HepG2 (cell line): Measurements from ENCODE around the gene RAPGEF5. TPM values are rescaled to one million over a fixed set of nuclear protein-coding genes. Genes with fewer than 3 reads are reported as not detected.

ENCODE experiments used
- ATAC-seq: fragments of 200-7000 bp; cut with Tn5 transposase; 3 replicates; pipeline ENCODE4 v1.9.1; 2020; ENCODE audit warnings: mild to moderate bottlenecking, moderate library complexity
- BruUV-seq: library from RNA; stranded (reverse); fragments of 400-500 nt; replicated peaks from 2 replicates; lab custom pipeline; 2021; lab: Mats Ljungman, UMichigan
- CTCF ChIA-PET: fragments of 300-600 bp; formaldehyde crosslinking; extraction: SDS; loops from one replicate; lab custom pipeline; 2021; ENCODE audit warnings: low total read pairs, inconsistent platforms, low intra/inter-chr PET ratio; lab: Yijun Ruan, JAX
- POLR2A ChIA-PET: fragments of 350-600 bp; sonication (Branson Sonifier 250); formaldehyde crosslinking; loops from one replicate; lab custom pipeline; 2020; ENCODE audit warnings: antibody characterized with exemption, inconsistent platforms; lab: Yijun Ruan, JAX
- DNase-seq: peaks from one replicate; pipeline ENCODE4 v3.0.0-alpha.2; 2015; ENCODE audit warnings: low spot score
- FAIRE-seq: peaks from 3 replicates; lab custom pipeline; 2011; peaks lifted over from hg19 to GRCh38; lab: Jason Lieb, UNC
- H2AFZ ChIP-seq: one replicate; pipeline ENCODE4 v1.6.1; 2011; ENCODE audit warnings: low read length, inconsistent platforms
- H3K27ac ChIP-seq: fragments of 300-600 bp; 3 replicates; pipeline ENCODE4 v1.8.0; 2011; ENCODE audit warnings: mixed run types, mild to moderate bottlenecking, mixed read lengths, low read length, inconsistent platforms; ENCODE audit not compliant: insufficient read depth; ENCODE audit errors: extremely low read length
- H3K27me3 ChIP-seq, 2 experiments: fragments of 200-600 bp in 1 of 2; 2 replicates in 1 of 2; 3 replicates in 1 of 2; pipeline versions ENCODE4 v1.6.0 to v1.8.0; 2011; ENCODE audit warnings: low read length in 2 of 2, mild to moderate bottlenecking in 2 of 2, moderate library complexity in 2 of 2, inconsistent platforms in 1 of 2; ENCODE audit not compliant: insufficient read depth in 2 of 2, control insufficient read depth in 1 of 2
- H3K36me3 ChIP-seq, 2 experiments: fragments of 200-600 bp in 1 of 2; replicated peaks in 1 of 2; 2 replicates in 1 of 2; 3 replicates in 1 of 2; pipeline versions ENCODE4 v1.5.1 to v1.8.0; 2011; ENCODE audit warnings: low read length in 2 of 2, inconsistent platforms in 1 of 2; ENCODE audit not compliant: insufficient read depth in 2 of 2, control insufficient read depth in 1 of 2
- H3K4me1 ChIP-seq: 2 replicates; pipeline ENCODE4 v1.5.1; 2012; ENCODE audit warnings: low read length, inconsistent platforms; ENCODE audit not compliant: insufficient read depth
- H3K4me2 ChIP-seq: 2 replicates; pipeline ENCODE4 v1.6.0; 2011; ENCODE audit warnings: low read depth, low read length, inconsistent platforms
- H3K4me3 ChIP-seq, 3 experiments: fragments of 200-600 bp in 1 of 3; sonication (generic), shearing (Covaris generic) in 1 of 3; replicated peaks in 1 of 3; 2 replicates each; pipeline ENCODE4 v1.5.1; 2011 to 2016; ENCODE audit warnings: low read length in 3 of 3, inconsistent platforms in 2 of 3, low read depth in 2 of 3, mild to moderate bottlenecking in 2 of 3, control low read depth in 1 of 3, mixed read lengths in 1 of 3; ENCODE audit not compliant: insufficient read depth in 1 of 3
- H3K79me2 ChIP-seq: one replicate; pipeline ENCODE4 v1.6.1; 2011; ENCODE audit warnings: low read length, inconsistent platforms; ENCODE audit not compliant: insufficient read depth
- H3K9ac ChIP-seq: 2 replicates; pipeline ENCODE4 v1.6.0; 2011; ENCODE audit warnings: mild to moderate bottlenecking, low read depth, low read length, inconsistent platforms; ENCODE audit not compliant: insufficient read depth
- H3K9me3 ChIP-seq: 2 replicates; pipeline ENCODE4 v1.5.1; 2012; ENCODE audit warnings: mild to moderate bottlenecking, low read length
- H4K20me1 ChIP-seq: 2 replicates; pipeline ENCODE4 v1.6.0; 2011; ENCODE audit warnings: inconsistent platforms, mild to moderate bottlenecking, low read length, moderate library complexity; ENCODE audit not compliant: insufficient read depth
- ATF7 ChIP-seq, 2 experiments: fragments of 450-650 bp in 1 of 2; sonication (generic) in 1 of 2; formaldehyde crosslinking in 1 of 2; IDR thresholded peaks; 2 replicates each; pipeline versions ENCODE4 v1.4.0 to v1.6.1; 2016 to 2020; ENCODE audit warnings: antibody characterized with exemption in 1 of 2, mild to moderate bottlenecking in 1 of 2, missing genetic modification reagents in 1 of 2
- CEBPB ChIP-seq: IDR thresholded peaks from 2 replicates; pipeline ENCODE4 v1.6.1; 2011; ENCODE audit warnings: low read depth, low read length, improper control_type of control experiment, borderline replicate concordance
- CEBPG ChIP-seq: IDR thresholded peaks from 2 replicates; pipeline ENCODE4 v1.6.1; 2016
- HMG20A ChIP-seq: IDR thresholded peaks from 2 replicates; pipeline ENCODE4 v1.6.1; 2016; ENCODE audit warnings: borderline replicate concordance
- KLF16 ChIP-seq, 2 experiments: sonication (generic) in 1 of 2; formaldehyde crosslinking in 1 of 2; IDR thresholded peaks; 2 replicates each; pipeline versions ENCODE4 v1.6.1 to v1.8.0; 2016 to 2023; ENCODE audit warnings: missing genetic modification reagents in 2 of 2, missing compliant biosample characterization in 1 of 2
- NAIF1 ChIP-seq: sonication (generic); formaldehyde crosslinking; IDR thresholded peaks from 2 replicates; pipeline ENCODE4 v1.5.0; 2020; ENCODE audit warnings: mild to moderate bottlenecking, missing genetic modification reagents, borderline replicate concordance
- NBN ChIP-seq: fragments of 450-650 bp; conservative IDR thresholded peaks from 2 replicates; pipeline ENCODE4 v1.6.1; 2017
- NR2F6 ChIP-seq, 2 experiments: IDR thresholded peaks; 2 replicates each; pipeline ENCODE4 v1.6.1; 2016; ENCODE audit warnings: antibody characterized with exemption in 1 of 2, mild to moderate bottlenecking in 1 of 2
- SAP130 ChIP-seq: IDR thresholded peaks from 2 replicates; pipeline ENCODE4 v1.6.1; 2016; ENCODE audit warnings: low read depth
- ZNF607 ChIP-seq: sonication (generic); formaldehyde crosslinking; IDR thresholded peaks from 2 replicates; pipeline ENCODE4 v1.5.1; 2020; ENCODE audit warnings: missing genetic modification reagents, mild to moderate bottlenecking, borderline replicate concordance
- in situ Hi-C: cut with HindIII; loops from 2 replicates; pipeline ENCODE4 v1.10.0; 2017; ENCODE audit warnings: low pct_unique_long_range_greater_than_20kb; ENCODE audit not compliant: extremely low pct_ligation_motif_present
- intact Hi-C: fragments of 100-400 bp; cut with micrococcal nuclease; formaldehyde crosslinking; loops from one replicate; pipeline ENCODE4 v1.10.0; 2022; ENCODE audit not compliant: unreplicated experiment
- polyA plus RNA-seq, 8 experiments: library from polyadenylated mRNA; depleted of rRNA in 3 of 8; stranded (reverse) in 7 of 8; unstranded in 1 of 8; fragments of >200 nt; fragmentation: Illumina TruSeq in 4 of 8; extraction: Trizol in 4 of 8; gene quantifications; 2 replicates each; pipeline versions ENCODE4 v1.2.1 to v1.2.3, GENCODE V29; 2011 to 2016; ENCODE audit warnings: low read depth in 4 of 8, missing spikeins in 1 of 8, mixed read lengths in 1 of 8; ENCODE audit not compliant: insufficient read depth in 1 of 8
- total RNA-seq, 5 experiments: library from RNA; depleted of rRNA; stranded (reverse); fragments of >200 nt; fragmentation: Illumina TruSeq; extraction: Trizol; gene quantifications; 2 replicates each; pipeline ENCODE4 v1.2.3, GENCODE V29; 2016; ENCODE audit warnings: low read depth in 1 of 5
- TF ChIP-seq, protein P1 (sequence below), 2 experiments: fragments of 450-650 bp in 1 of 2; sonication (generic) in 1 of 2; formaldehyde crosslinking; IDR thresholded peaks; 2 replicates each; pipeline versions ENCODE4 v1.5.0 to v1.8.0; 2020 to 2022; ENCODE audit warnings: mild to moderate bottlenecking in 1 of 2, missing genetic modification reagents in 1 of 2

RAPGEF5 gene
- total and polyA plus RNA-seq, 2 of the 13 experiments (the other 11 are each of a cell fraction or from before 2014, with no cell fraction given) = 17.1 to 23.4 TPM

DNA sequence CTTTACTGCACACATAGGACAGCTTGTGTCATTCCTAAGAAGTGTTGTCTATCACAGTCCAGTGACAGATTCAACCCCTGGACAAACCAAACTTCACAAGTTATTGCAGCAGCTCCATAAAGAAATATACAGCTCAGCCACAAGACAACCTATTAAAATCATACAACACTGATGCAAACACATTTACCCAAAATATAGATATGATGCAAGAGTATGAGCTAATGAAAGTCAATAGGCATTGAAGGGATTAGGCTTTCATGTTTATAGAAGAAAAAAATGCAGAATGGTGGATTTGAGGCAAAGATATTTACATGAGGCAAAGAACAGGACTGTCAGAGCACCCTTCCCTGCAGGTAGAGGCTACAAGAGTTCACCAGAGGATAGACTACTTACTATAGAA lies 14.9 kb upstream of the RAPGEF5 start:
- H3K79me2 ChIP-seq = no peaks in the 10 kb centered on the region
- intact Hi-C loops = no loop called here
- no peak overlapping the region; the same call in 1 of the 2 replicates for H3K4me2 ChIP-seq
- peak; percentile 16 for DNase-seq
- H3K9ac ChIP-seq = no peak overlapping the region
- no peak overlapping the region for H3K4me3 ChIP-seq
- ChIA-PET POLR2A (interaction anchor here (2.3 kb wide), 1 partner anchor 13 kb away, joined by 7 read pairs; no protein-coding TSS in a partner anchor), CTCF (no interaction called here)
- no peaks in the 10 kb centered on the region for H3K36me3 ChIP-seq
- H3K27ac ChIP-seq = no peak overlapping the region
- no peaks in the 10 kb centered on the region for H4K20me1 ChIP-seq
- H3K27me3 ChIP-seq = no peaks in the 10 kb centered on the region
- in situ Hi-C loops = no loop called here
- ATAC-seq = no peak; the same call in 2 of the 3 replicates
- peak; percentile 47; the same call in 1 of the 2 replicates for TF ChIP-seq ATF7 (IDR thresholded peaks at IDR 0.05)
- no peak for TF ChIP-seq ATF7 (CRISPR knock-in tag; IDR thresholded peaks at IDR 0.05)
- TF ChIP-seq NAIF1 (CRISPR knock-in tag) = no peak
- no peak for TF ChIP-seq HMG20A (CRISPR knock-in tag)
- TF ChIP-seq, protein P1, sequence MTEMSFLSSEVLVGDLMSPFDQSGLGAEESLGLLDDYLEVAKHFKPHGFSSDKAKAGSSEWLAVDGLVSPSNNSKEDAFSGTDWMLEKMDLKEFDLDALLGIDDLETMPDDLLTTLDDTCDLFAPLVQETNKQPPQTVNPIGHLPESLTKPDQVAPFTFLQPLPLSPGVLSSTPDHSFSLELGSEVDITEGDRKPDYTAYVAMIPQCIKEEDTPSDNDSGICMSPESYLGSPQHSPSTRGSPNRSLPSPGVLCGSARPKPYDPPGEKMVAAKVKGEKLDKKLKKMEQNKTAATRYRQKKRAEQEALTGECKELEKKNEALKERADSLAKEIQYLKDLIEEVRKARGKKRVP (CRISPR knock-in tag; IDR thresholded peaks at IDR 0.05) = peak in 1 of 2 experiments; percentile 69; a peak in 2 of 4 replicates
- TF ChIP-seq SAP130 = 0 out of 2 replicates have a peak, but pooled peaks have one; percentile 12
- peak; percentile 61; the same call in 1 of the 2 replicates for TF ChIP-seq CEBPB
- 0 out of 2 replicates have a peak, but pooled peaks have one; percentile 19 for TF ChIP-seq CEBPG (CRISPR knock-in tag)
- no peak for TF ChIP-seq NR2F6 (IDR thresholded peaks at IDR 0.05)
- no peak for TF ChIP-seq NR2F6 (CRISPR knock-in tag; IDR thresholded peaks at IDR 0.05)
- TF ChIP-seq ZNF607 = no peak
- no peak for TF ChIP-seq KLF16 (CRISPR knock-in tag; IDR thresholded peaks at IDR 0.05)
- TF ChIP-seq NBN = no peak
- no TSS peak for BruUV-seq
- H2AFZ ChIP-seq = no peak overlapping the region
- H3K9me3 ChIP-seq = no peaks in the 10 kb centered on the region
- no peak for FAIRE-seq
- H3K4me1 ChIP-seq = peaks cover 45% of the 10 kb centered on the region
